ENCODE measurements around the gene EEFSEC.

Gene EEFSEC

DNA sequence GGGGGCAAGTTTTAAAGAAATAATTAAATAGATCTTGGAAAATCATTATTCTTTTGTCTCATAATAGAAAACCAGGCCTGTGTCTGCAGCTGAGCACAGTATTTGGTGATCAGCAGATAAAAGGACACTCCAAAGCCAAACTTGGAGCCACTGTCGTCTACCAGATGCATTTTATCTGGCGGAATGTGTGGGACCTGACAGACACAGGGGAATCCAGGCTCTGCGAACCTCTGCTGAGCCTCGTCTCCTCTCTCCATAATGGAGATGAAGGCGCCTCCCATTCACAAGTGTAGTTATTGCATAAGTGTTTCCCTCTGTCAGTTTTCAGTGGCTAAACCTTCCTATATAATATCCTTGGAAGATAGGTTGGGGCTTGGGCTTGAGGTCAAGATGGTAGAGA lies 42.1 kb downstream of the EEFSEC start:
- no peaks in the 10 kb centered on the region for H3K36me3 ChIP-seq (ENCODE audit: control insufficient read depth, insufficient read depth, low read length)
- H3K9me3 ChIP-seq (ENCODE audit: control insufficient read depth, low read length), result no peaks in the 10 kb centered on the region
- H3K27ac ChIP-seq (ENCODE audit: insufficient read depth, low read depth, low read length, poor library complexity, severe bottlenecking), result no peak overlapping the region
- H3K4me1 ChIP-seq (ENCODE audit: control insufficient read depth, insufficient read depth, low read length), result peaks cover 53% of the 10 kb centered on the region
- no peaks in the 10 kb centered on the region for H3K27me3 ChIP-seq (ENCODE audit: control insufficient read depth, insufficient read depth, low read length, poor library complexity, severe bottlenecking)
- no peak overlapping the region for H3K4me3 ChIP-seq (ENCODE audit: insufficient read depth, low read depth, low read length)
- 80 to 84% methylated on average over 5 of the region's 5 CpGs for WGBS, 2 experiments

DNA sequence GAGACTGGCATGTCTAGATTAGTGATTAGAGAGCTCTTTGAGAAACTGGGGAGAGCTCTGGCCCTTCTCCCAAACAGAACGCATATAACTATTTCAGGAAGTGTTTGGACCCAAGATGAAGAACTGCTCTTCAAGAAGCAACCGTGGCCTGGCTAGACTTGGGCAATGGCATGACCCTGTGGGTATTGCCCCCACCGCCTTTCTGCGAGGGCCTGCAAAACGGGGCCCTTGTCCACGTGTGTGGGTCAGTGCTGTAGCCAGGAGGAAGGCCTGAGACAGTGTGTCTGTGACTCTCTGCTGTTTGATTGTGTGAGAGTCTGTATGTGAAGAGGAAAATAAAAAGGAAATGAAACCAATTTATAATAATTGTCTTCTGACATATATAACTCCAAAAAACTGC lies 42.5 kb downstream of the EEFSEC start:
- H3K27ac ChIP-seq (ENCODE audit: insufficient read depth, low read depth, low read length, poor library complexity, severe bottlenecking), result no peak overlapping the region
- no peaks in the 10 kb centered on the region for H3K27me3 ChIP-seq (ENCODE audit: control insufficient read depth, insufficient read depth, low read length, poor library complexity, severe bottlenecking)
- no peaks in the 10 kb centered on the region for H3K9me3 ChIP-seq (ENCODE audit: control insufficient read depth, low read length)
- no peak overlapping the region for H3K4me3 ChIP-seq (ENCODE audit: insufficient read depth, low read depth, low read length)
- WGBS, 2 experiments, result 77 to 84% methylated on average over 6 of the region's 6 CpGs
- no peaks in the 10 kb centered on the region for H3K36me3 ChIP-seq (ENCODE audit: control insufficient read depth, insufficient read depth, low read length)
- H3K4me1 ChIP-seq (ENCODE audit: control insufficient read depth, insufficient read depth, low read length), result peaks cover 53% of the 10 kb centered on the region

DNA sequence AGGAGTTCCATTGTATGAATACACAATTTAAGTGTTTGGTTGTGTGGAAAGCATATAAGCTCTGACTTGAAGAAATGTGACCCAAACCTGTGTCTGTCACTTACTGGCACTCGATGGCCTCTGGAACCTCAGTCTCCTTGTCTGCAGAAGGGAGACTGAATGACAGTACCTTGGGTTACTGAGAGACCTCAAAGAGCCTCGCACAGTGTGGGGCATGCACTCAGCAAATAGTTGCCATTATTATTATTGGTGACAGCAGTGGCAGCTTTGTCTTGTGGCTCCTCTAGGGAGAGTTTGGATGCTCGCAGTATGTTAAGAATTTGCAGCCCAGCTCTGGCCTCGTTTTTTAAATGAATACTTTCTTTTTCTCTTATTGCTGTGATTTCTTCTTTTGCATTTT lies 43.4 kb downstream of the EEFSEC start:
- peaks cover 53% of the 10 kb centered on the region for H3K4me1 ChIP-seq (ENCODE audit: control insufficient read depth, insufficient read depth, low read length)
- H3K4me3 ChIP-seq (ENCODE audit: insufficient read depth, low read depth, low read length), result no peak overlapping the region
- 10 to 33% methylated on average over 4 of the region's 4 CpGs for WGBS, 2 experiments

DNA sequence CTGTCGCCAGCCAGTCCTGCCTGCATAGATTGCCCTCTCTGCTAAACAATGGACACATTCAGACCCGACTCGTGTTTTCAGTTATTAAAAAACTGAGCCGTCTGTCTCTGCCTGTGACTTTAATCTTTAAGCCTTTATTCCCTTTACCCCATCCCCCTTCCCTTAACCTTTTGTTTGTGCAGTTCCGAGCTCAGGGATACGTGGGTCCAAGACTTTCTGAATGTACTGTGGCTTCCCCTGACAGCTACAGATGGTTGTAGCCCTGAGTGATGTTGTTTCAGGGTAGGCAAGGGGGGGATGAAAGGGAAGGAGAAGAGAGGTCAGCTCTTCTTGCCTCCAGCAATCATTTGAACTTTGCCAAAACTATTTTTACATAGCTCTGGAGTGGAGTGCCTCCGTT lies 44.6 kb downstream of the EEFSEC start:
- H3K4me1 ChIP-seq (ENCODE audit: control insufficient read depth, insufficient read depth, low read length), result peaks cover 53% of the 10 kb centered on the region
- H3K27me3 ChIP-seq (ENCODE audit: control insufficient read depth, insufficient read depth, low read length, poor library complexity, severe bottlenecking), result no peaks in the 10 kb centered on the region
- 84% methylated on average over 7 of the region's 7 CpGs for WGBS, 2 experiments
- H3K36me3 ChIP-seq (ENCODE audit: control insufficient read depth, insufficient read depth, low read length), result no peaks in the 10 kb centered on the region
- no peak overlapping the region for H3K27ac ChIP-seq (ENCODE audit: insufficient read depth, low read depth, low read length, poor library complexity, severe bottlenecking)
- H3K4me3 ChIP-seq (ENCODE audit: insufficient read depth, low read depth, low read length), result no peak overlapping the region
- H3K9me3 ChIP-seq (ENCODE audit: control insufficient read depth, low read length), result no peaks in the 10 kb centered on the region

More for the DNA sequence above, 43.4 kb downstream of the EEFSEC start:
- Histone ChIP-seq H3K36me3 (ENCODE audit: control insufficient read depth, insufficient read depth, low read length) (no peaks in the 10 kb centered on the region), H3K27ac (ENCODE audit: insufficient read depth, low read depth, low read length, poor library complexity, severe bottlenecking) (no peak overlapping the region), H3K9me3 (ENCODE audit: control insufficient read depth, low read length) (no peaks in the 10 kb centered on the region), H3K27me3 (ENCODE audit: control insufficient read depth, insufficient read depth, low read length, poor library complexity, severe bottlenecking) (no peaks in the 10 kb centered on the region)

DNA sequence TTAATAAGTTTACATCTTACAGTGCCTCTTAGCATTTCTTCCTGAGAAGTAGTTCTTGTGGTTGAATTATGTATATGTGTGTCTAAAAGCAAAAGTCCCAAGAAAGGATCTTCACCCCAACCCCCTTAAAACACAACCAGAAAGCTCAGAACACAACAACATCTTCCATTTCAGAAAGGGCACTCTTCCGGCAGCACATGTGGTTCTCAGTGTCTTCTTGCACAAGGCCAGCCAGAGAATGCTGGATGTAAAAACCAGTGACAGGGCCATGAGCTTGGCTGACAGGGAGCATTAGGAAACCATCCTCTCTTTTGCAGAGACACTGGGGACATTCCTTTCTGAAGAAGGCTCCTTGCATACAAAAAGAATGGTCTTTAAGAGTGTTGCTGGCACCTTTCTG lies 45.0 kb downstream of the EEFSEC start:
- H3K4me1 ChIP-seq (ENCODE audit: control insufficient read depth, insufficient read depth, low read length), result peaks cover 48% of the 10 kb centered on the region
- H3K27me3 ChIP-seq (ENCODE audit: control insufficient read depth, insufficient read depth, low read length, poor library complexity, severe bottlenecking), result no peaks in the 10 kb centered on the region
- WGBS, 2 experiments, result 81 to 94% methylated on average over 1 of the region's 1 CpG
- H3K27ac ChIP-seq (ENCODE audit: insufficient read depth, low read depth, low read length, poor library complexity, severe bottlenecking), result no peak overlapping the region
- H3K36me3 ChIP-seq (ENCODE audit: control insufficient read depth, insufficient read depth, low read length), result no peaks in the 10 kb centered on the region
- H3K4me3 ChIP-seq (ENCODE audit: insufficient read depth, low read depth, low read length), result no peak overlapping the region
- no peaks in the 10 kb centered on the region for H3K9me3 ChIP-seq (ENCODE audit: control insufficient read depth, low read length)

DNA sequence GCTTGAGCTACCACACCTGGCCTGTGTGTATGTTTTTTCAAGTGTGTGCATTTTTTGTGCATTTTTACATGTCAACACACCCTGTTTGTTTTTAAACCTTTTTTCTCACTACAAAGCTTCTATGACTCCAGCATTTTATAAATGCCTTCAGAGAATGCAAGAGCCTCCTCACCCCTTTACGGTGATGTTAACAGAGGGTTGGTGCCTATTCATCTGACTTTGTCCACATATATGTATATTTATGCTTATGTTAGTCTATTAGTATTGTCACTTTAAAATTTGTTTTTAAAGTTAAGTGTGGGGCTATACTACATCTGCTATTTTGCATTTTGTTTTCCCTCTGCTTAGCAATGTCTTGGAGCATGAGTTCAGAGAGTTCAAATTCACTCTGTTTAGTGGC lies 45.8 kb downstream of the EEFSEC start:
- Histone ChIP-seq H3K27me3 (ENCODE audit: control insufficient read depth, insufficient read depth, low read length, poor library complexity, severe bottlenecking) (no peaks in the 10 kb centered on the region), H3K9me3 (ENCODE audit: control insufficient read depth, low read length) (no peaks in the 10 kb centered on the region), H3K4me1 (ENCODE audit: control insufficient read depth, insufficient read depth, low read length) (peaks cover 43% of the 10 kb centered on the region), H3K27ac (ENCODE audit: insufficient read depth, low read depth, low read length, poor library complexity, severe bottlenecking) (no peak overlapping the region), H3K4me3 (ENCODE audit: insufficient read depth, low read depth, low read length) (no peak overlapping the region), H3K36me3 (ENCODE audit: control insufficient read depth, insufficient read depth, low read length) (no peaks in the 10 kb centered on the region)
- WGBS, 2 experiments, result 83% methylated on average over 1 of the region's 1 CpG; no CpG with 5 or more reads in 1 of the 2 experiments

DNA sequence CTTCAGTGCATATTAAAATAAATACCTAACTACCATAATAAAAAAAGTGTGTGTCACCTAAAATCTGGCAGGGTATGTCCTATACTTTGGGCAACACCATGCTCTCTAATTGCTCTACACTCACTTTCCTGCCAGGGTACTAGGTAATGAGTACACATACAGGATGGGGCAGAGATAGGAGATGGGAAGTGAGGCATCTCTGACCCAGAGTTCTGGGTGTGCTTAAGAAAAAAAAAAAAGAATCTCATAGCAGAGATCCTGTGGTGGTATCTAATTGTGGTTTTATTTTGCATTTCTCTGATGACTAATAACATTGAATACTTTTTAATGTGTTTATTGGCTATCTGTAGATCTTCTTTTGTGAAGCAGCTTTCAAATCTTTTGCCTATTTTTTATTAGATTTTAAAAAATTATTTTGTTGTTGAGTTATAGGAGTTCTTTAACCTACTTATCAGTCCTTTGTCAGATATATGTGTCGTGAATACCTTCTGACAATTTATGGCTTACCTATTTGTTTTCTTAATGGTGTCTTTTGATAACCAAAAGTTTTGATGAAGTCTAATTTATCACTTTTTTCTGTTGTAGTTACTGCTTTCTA lies 48.0 kb downstream of the EEFSEC start:
- WGBS, 2 experiments, result 100% methylated on average over 1 of the region's 1 CpG; no CpG with 5 or more reads in 1 of the 2 experiments
- Histone ChIP-seq H3K9me3 (ENCODE audit: control insufficient read depth, low read length) (no peaks in the 10 kb centered on the region), H3K4me1 (ENCODE audit: control insufficient read depth, insufficient read depth, low read length) (peaks cover 25% of the 10 kb centered on the region), H3K27ac (ENCODE audit: insufficient read depth, low read depth, low read length, poor library complexity, severe bottlenecking) (no peak overlapping the region), H3K4me3 (ENCODE audit: insufficient read depth, low read depth, low read length) (no peak overlapping the region), H3K36me3 (ENCODE audit: control insufficient read depth, insufficient read depth, low read length) (no peaks in the 10 kb centered on the region), H3K27me3 (ENCODE audit: control insufficient read depth, insufficient read depth, low read length, poor library complexity, severe bottlenecking) (no peaks in the 10 kb centered on the region)

DNA sequence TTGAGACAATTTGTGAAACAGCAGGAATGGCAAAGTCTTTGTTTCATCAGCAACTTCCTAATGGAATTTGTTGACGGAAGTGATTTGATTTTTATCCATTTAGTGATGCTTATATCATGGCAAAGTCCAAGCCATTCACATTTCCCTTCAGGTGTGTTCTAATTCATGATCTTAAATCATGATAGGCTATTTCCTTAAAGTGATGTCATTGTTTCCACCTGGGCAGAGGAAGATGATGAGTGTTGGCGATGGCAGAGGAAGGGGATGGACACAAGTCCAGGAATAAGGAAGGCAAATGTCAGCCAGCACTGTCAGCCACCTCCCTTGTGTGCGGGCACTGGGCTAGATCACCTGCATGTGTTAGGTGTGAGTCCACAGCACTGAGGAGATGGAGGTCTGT lies 49.9 kb downstream of the EEFSEC start:
- Histone ChIP-seq H3K4me1 (ENCODE audit: control insufficient read depth, insufficient read depth, low read length) (peaks cover 6% of the 10 kb centered on the region), H3K27me3 (ENCODE audit: control insufficient read depth, insufficient read depth, low read length, poor library complexity, severe bottlenecking) (no peaks in the 10 kb centered on the region), H3K4me3 (ENCODE audit: insufficient read depth, low read depth, low read length) (no peak overlapping the region), H3K36me3 (ENCODE audit: control insufficient read depth, insufficient read depth, low read length) (no peaks in the 10 kb centered on the region), H3K9me3 (ENCODE audit: control insufficient read depth, low read length) (no peaks in the 10 kb centered on the region), H3K27ac (ENCODE audit: insufficient read depth, low read depth, low read length, poor library complexity, severe bottlenecking) (no peak overlapping the region)
- WGBS, 2 experiments, result 93 to 94% methylated on average over 3 of the region's 3 CpGs

DNA sequence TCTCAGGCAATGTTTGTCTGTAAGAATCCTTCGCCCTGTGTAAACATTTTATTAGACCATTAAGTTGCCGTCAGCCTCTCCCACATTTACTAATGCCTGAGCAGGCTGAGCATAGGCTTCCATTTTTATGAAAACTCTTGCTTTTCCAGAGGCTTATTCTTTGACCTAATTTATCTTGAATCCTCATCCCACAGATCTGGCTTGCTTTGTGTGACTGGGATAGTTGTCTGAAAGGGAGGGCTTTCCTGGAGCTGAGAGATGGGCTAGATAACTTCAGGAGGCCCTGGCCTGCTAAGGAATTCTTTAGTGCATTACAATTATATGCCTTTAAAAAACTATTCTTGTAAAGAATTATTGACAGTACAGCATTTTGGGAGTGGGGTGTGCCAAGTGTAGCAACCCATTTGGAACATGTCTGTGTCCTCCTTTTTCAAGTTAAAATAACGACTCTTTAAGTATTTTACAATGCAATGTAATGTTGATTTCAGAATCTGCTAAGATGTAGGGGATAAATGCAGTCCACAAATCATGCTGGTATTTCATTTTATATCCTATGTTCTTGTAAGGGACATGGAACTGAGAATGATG lies 52.4 kb downstream of the EEFSEC start:
- H3K4me3 ChIP-seq (ENCODE audit: insufficient read depth, low read depth, low read length), result no peak overlapping the region
- no peak overlapping the region for H3K27ac ChIP-seq (ENCODE audit: insufficient read depth, low read depth, low read length, poor library complexity, severe bottlenecking)
- no peaks in the 10 kb centered on the region for H3K27me3 ChIP-seq (ENCODE audit: control insufficient read depth, insufficient read depth, low read length, poor library complexity, severe bottlenecking)
- H3K9me3 ChIP-seq (ENCODE audit: control insufficient read depth, low read length), result no peaks in the 10 kb centered on the region
- H3K36me3 ChIP-seq (ENCODE audit: control insufficient read depth, insufficient read depth, low read length), result no peaks in the 10 kb centered on the region
- H3K4me1 ChIP-seq (ENCODE audit: control insufficient read depth, insufficient read depth, low read length), result no peaks in the 10 kb centered on the region
- 92 to 95% methylated on average over 3 of the region's 3 CpGs for WGBS, 2 experiments

DNA sequence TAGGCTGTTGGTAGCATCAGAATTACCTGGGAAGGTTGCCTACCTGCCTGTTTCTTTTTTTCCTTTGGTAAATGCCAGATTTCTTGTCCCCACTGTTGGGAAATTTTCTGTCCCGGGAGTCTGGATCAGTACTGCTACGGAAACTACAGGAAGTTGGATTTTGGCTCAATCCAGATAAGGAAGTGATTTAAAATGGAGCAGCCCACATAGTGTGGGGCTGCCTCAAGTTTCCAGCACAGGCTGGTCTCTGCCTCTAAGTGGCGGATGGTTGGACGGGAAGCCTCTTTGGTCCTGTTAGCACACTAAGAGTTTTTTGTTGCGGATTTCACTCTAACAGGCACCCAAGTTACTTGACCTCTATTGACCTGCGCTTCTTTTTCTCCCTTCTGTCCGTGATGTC lies 54.7 kb downstream of the EEFSEC start:
- Histone ChIP-seq H3K27ac (ENCODE audit: insufficient read depth, low read depth, low read length, poor library complexity, severe bottlenecking) (no peak overlapping the region), H3K36me3 (ENCODE audit: control insufficient read depth, insufficient read depth, low read length) (no peaks in the 10 kb centered on the region), H3K27me3 (ENCODE audit: control insufficient read depth, insufficient read depth, low read length, poor library complexity, severe bottlenecking) (no peaks in the 10 kb centered on the region), H3K9me3 (ENCODE audit: control insufficient read depth, low read length) (no peaks in the 10 kb centered on the region), H3K4me1 (ENCODE audit: control insufficient read depth, insufficient read depth, low read length) (no peaks in the 10 kb centered on the region), H3K4me3 (ENCODE audit: insufficient read depth, low read depth, low read length) (no peak overlapping the region)
- WGBS, 2 experiments, result 92 to 97% methylated on average over 6 to 7 of the region's 7 CpGs

Measured in ectodermal cell (in vitro differentiated cells).